Spleen (tissue), 11 donors: ENCODE data around the gene RND1. TPM values are rescaled to one million over a fixed set of nuclear protein-coding genes. Genes with fewer than 3 reads are reported as not detected.

Experiments
- DNase-seq: peaks from one replicate; pipeline ENCODE4 v3.0.0-alpha.2; 2020
- H3K27ac ChIP-seq, 8 donors: fragments of 200-600 bp; sonication (generic) in 7 of 8; 1 replicate in 4 of 8; 2 replicates in 4 of 8; pipeline versions ENCODE4 v1.5.0 to v1.8.0; 2016 to 2021; ENCODE audit warnings: inconsistent platforms in 4 of 8, mild to moderate bottlenecking in 4 of 8, moderate library complexity in 1 of 8
- H3K27me3 ChIP-seq, 7 donors: fragments of 200-600 bp; sonication (generic) in 6 of 7; replicated peaks in 1 of 7; 1 replicate in 4 of 7; 2 replicates in 3 of 7; pipeline versions ENCODE4 v1.5.0 to v1.8.0; 2016 to 2021; ENCODE audit warnings: inconsistent platforms in 3 of 7, mild to moderate bottlenecking in 1 of 7
- H3K36me3 ChIP-seq, 6 donors: fragments of 200-600 bp; sonication (generic) in 5 of 6; 1 replicate in 4 of 6; 2 replicates in 2 of 6; pipeline versions ENCODE4 v1.5.0 to v1.8.0; 2016 to 2021; ENCODE audit warnings: inconsistent platforms in 2 of 6
- H3K4me1 ChIP-seq, 6 donors: fragments of 200-600 bp; sonication (generic) in 5 of 6; 1 replicate in 3 of 6; 2 replicates in 3 of 6; pipeline versions ENCODE4 v1.5.0 to v1.8.0; 2016 to 2021; ENCODE audit warnings: inconsistent platforms in 3 of 6
- H3K4me3 ChIP-seq, 8 donors: fragments of 200-600 bp; sonication (generic) in 7 of 8; 1 replicate in 4 of 8; 2 replicates in 4 of 8; pipeline versions ENCODE4 v1.5.0 to v1.8.0; 2016 to 2021; ENCODE audit warnings: inconsistent platforms in 4 of 8, mild to moderate bottlenecking in 4 of 8, moderate library complexity in 2 of 8
- H3K9me3 ChIP-seq, 8 donors: fragments of 200-600 bp; sonication (generic) in 7 of 8; 1 replicate in 4 of 8; 2 replicates in 4 of 8; pipeline versions ENCODE4 v1.5.0 to v1.8.0; 2016 to 2021; ENCODE audit warnings: inconsistent platforms in 4 of 8
- CTCF ChIP-seq, 11 experiments: fragments of 200-600 bp in 7 of 11; fragments of 450-650 bp in 4 of 11; sonication (generic) in 4 of 11; IDR thresholded peaks in 8 of 11; conservative IDR thresholded peaks in 3 of 11; 1 replicate in 7 of 11; 2 replicates in 4 of 11; pipeline versions ENCODE4 v1.4.0 to v1.8.0; 2016 to 2021; ENCODE audit warnings: antibody characterized with exemption in 11 of 11, inconsistent platforms in 4 of 11, mild to moderate bottlenecking in 1 of 11
- POLR2A ChIP-seq, 3 donors: fragments of 450-650 bp; IDR thresholded peaks; one replicate each; pipeline ENCODE4 v1.5.1; 2017; ENCODE audit warnings: antibody characterized with exemption in 3 of 3, mild to moderate bottlenecking in 1 of 3
- POLR2AphosphoS5 ChIP-seq, 3 donors: sonication (generic); formaldehyde crosslinking; IDR thresholded peaks; one replicate each; pipeline ENCODE4 v1.5.1; 2017; ENCODE audit warnings: antibody characterized with exemption in 3 of 3
- WGBS, 5 donors: extraction: QIAGEN DNeasy Blood & Tissue Kit in 3 of 5; methylation state at CpG; one replicate each; pipeline versions ENCODE4 v1.1.5 to v1.1.7; 2013 to 2018; 5-methylcytosine and 5-hydroxymethylcytosine counted together
- intact Hi-C: fragments of 100-400 bp; cut with DNase I; formaldehyde crosslinking; loops from one replicate; pipeline ENCODE4 v1.15.0; 2023; ENCODE audit warnings: low total_unique reads
- polyA plus RNA-seq, 3 donors: library from polyadenylated mRNA; stranded (reverse); fragments of 200-250 nt; gene quantifications; one replicate each; pipeline ENCODE4 v1.2.1, GENCODE V29; 2013
- total RNA-seq, 7 donors: library from RNA; depleted of rRNA in 3 of 7; stranded (reverse); fragments of >200 nt in 3 of 7; fragmentation: NEBNext Ultra II Directional in 4 of 7; extraction: Animal tissue kit (Norgen Biotek cat#: 25700) in 4 of 7; gene quantifications; one replicate each; pipeline versions ENCODE4 v1.1.0 to v1.2.1, GENCODE V29; 2016 to 2021
- donor health status: healthy with polysubstance abuse.
- donor health status: DM: no; HTN: no; CAD: no; lungs with moderate emphysema.
- donor health status: DM: no; HTN: no; CAD: no.
- donor health status: Bipolar disorder and iron deficiency.
- donor health status: healthy.
- donor health status: DM: no; HTN: no; CAD: no.
- donor health status: DM: yes; HTN: yes; CAD: no.

RND1 gene
- total and polyA plus RNA-seq, 10 donors = 0.65 to 3.0 (median 1.0) TPM

- peaks cover 0 to 33% (median 16%) of the 10 kb centered on the region in 6 donors for H3K36me3 ChIP-seq
- no peak for DNase-seq
Measured at GRCh38 chr12:48824112-48824511, 41.6 kb downstream of the RND1 start.

DNA sequence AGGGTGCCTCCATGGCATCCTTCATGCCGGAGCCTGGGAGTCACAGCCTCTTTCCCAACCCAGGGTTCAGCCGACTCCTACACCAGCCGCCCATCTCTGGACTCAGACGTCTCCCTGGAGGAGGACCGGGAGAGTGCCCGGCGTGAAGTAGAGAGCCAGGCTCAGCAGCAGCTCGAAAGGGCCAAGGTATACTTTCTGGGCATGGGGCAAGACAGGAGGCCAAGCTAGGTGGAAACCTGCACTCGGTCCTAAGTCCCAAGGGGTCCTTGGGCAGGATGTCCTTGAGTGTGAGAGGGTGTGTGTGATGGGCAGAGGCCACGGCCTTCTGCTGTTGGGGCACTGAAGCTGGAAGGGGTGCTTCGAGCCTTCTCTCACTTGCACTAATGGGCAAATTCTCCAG lies 42.4 kb downstream of the RND1 start:
- Histone ChIP-seq H3K36me3 (peaks cover 0 to 24% (median 8%) of the 10 kb centered on the region in 6 donors), H3K27ac (no peak overlapping the region), H3K27me3 (peaks cover 0 to 13% (median 0%) of the 10 kb centered on the region in 7 donors), H3K4me3 (no peak overlapping the region), H3K4me1 (peaks cover 0 to 16% (median 7%) of the 10 kb centered on the region in 6 donors), H3K9me3 (no peaks in the 10 kb centered on the region)
- TF ChIP-seq CTCF (IDR thresholded peaks at IDR 0.05 in 8 of 11, conservative IDR thresholded peaks at IDR 0.05 in 3 of 11) = no peak
- TF ChIP-seq POLR2AphosphoS5 (IDR thresholded peaks at IDR 0.05) = no peak
- no peak for TF ChIP-seq POLR2A (IDR thresholded peaks at IDR 0.05)
- DNase-seq = no peak
- intact Hi-C loops = no loop called here
- 88 to 97% (median 90%) methylated on average over 9 to 11 of the region's 11 CpGs for WGBS, 5 donors

More at GRCh38 chr12:48824112-48824511, 41.6 kb downstream of the RND1 start:
- Histone ChIP-seq H3K4me1 (peaks cover 0 to 7% (median 1%) of the 10 kb centered on the region in 6 donors), H3K27me3 (peaks cover 0 to 5% (median 0%) of the 10 kb centered on the region in 7 donors), H3K27ac (no peak overlapping the region), H3K9me3 (no peaks in the 10 kb centered on the region), H3K4me3 (no peak overlapping the region)
- intact Hi-C loops = no loop called here
- 75 to 92% (median 83%) methylated on average over 12 of the region's 12 CpGs for WGBS, 5 donors
- no peak for TF ChIP-seq POLR2AphosphoS5 (IDR thresholded peaks at IDR 0.05)
- TF ChIP-seq POLR2A (IDR thresholded peaks at IDR 0.05) = no peak
- TF ChIP-seq CTCF (IDR thresholded peaks at IDR 0.05 in 8 of 11, conservative IDR thresholded peaks at IDR 0.05 in 3 of 11) = no peak

DNA sequence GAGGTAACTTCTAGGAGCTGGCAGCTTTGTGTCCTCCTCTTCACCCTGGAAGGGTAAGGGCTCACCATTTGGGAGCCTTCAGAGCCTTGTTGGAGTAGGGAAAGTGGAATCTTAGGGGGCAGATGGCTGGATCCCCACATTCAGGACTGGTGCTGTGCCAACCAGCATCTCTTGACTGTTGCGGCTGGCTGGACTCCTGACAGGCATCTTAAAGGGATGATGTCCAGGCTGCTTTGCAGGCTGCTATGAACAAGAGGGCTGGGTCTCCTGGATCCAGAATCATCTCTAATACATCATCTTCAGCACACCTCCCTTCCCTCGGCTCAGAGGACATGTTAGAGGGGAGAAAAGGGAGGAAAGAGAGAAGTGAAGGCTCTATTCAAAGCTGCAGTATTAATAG lies 43.0 kb downstream of the RND1 start:
- 68 to 85% (median 80%) methylated on average over 2 of the region's 2 CpGs for WGBS, 5 donors
- peaks cover 0 to 19% (median 2%) of the 10 kb centered on the region in 6 donors for H3K36me3 ChIP-seq
- intact Hi-C loops = no loop called here
- H3K9me3 ChIP-seq = no peaks in the 10 kb centered on the region
- no peak for TF ChIP-seq POLR2AphosphoS5 (IDR thresholded peaks at IDR 0.05)
- TF ChIP-seq CTCF (IDR thresholded peaks at IDR 0.05 in 8 of 11, conservative IDR thresholded peaks at IDR 0.05 in 3 of 11) = no peak
- no peak for TF ChIP-seq POLR2A (IDR thresholded peaks at IDR 0.05)
- H3K27me3 ChIP-seq = peaks cover 0 to 19% (median 0%) of the 10 kb centered on the region in 7 donors
- no peak overlapping the region for H3K4me3 ChIP-seq
- no peak for DNase-seq
- H3K27ac ChIP-seq = no peak overlapping the region
- peaks cover 0 to 21% (median 12%) of the 10 kb centered on the region in 6 donors for H3K4me1 ChIP-seq

GRCh38 chr12:48822139-48822538 lies 43.5 kb downstream of the RND1 start:
- TF ChIP-seq POLR2AphosphoS5 (IDR thresholded peaks at IDR 0.05) = no peak
- no peak for TF ChIP-seq CTCF (IDR thresholded peaks at IDR 0.05 in 8 of 11, conservative IDR thresholded peaks at IDR 0.05 in 3 of 11)
- no peak for TF ChIP-seq POLR2A (IDR thresholded peaks at IDR 0.05)
- 84 to 93% (median 90%) methylated on average over 5 of the region's 5 CpGs for WGBS, 5 donors
- H3K4me3 ChIP-seq = no peak overlapping the region
- no peak overlapping the region for H3K27ac ChIP-seq
- DNase-seq = no peak
- intact Hi-C loops = no loop called here
- peaks cover 0 to 25% (median 1%) of the 10 kb centered on the region in 7 donors for H3K27me3 ChIP-seq
- peaks cover 0 to 13% (median 0%) of the 10 kb centered on the region in 6 donors for H3K36me3 ChIP-seq
- H3K4me1 ChIP-seq = peaks cover 0 to 27% (median 16%) of the 10 kb centered on the region in 6 donors
- no peaks in the 10 kb centered on the region for H3K9me3 ChIP-seq
